Measurements from ENCODE around the gene ZNF613. TPM values are rescaled to one million over a fixed set of nuclear protein-coding genes. Genes with fewer than 3 reads are reported as not detected.
"Not testable (repeated sequence)": the region's sequence is repeated elsewhere in the genome, so short reads cannot be mapped to it uniquely, and the experiment has no call there.

The ZNF613 gene
- total and polyA plus RNA-seq, 2 donors (not counting 3 experiments of a cell fraction or from before 2014, with no cell fraction given): 1.7 to 6.5 TPM

GRCh38 chr19:51948975-51949374 is 21.7 kb downstream of the ZNF613 start:
- dilution Hi-C loops (cut with MboI; ENCODE audit: extremely low pct_ligation_motif_present, low sequenced_read_pairs): no loop called here
- no peaks in the 10 kb centered on the region for H3K79me2 ChIP-seq (ENCODE audit: control insufficient read depth, insufficient read depth, low read length)
- no peaks in the 10 kb centered on the region for H3K27me3 ChIP-seq (ENCODE audit: control insufficient read depth in 2 of 2, insufficient read depth in 2 of 2, low read length in 2 of 2)
- ChIA-PET POLR2A (no interaction called here), CTCF (no interaction called here)
- no peaks in the 10 kb centered on the region for H3K4me1 ChIP-seq (ENCODE audit: control insufficient read depth, extremely low read depth, insufficient read depth, low read length)
- FAIRE-seq (no peak), DNase-seq (ENCODE audit: low read depth, low spot score) (no peak)
- H4K20me1 ChIP-seq (replicated peaks; ENCODE audit: control insufficient read depth, extremely low read depth, insufficient read depth, low read length): no peaks in the 10 kb centered on the region
- no peak overlapping the region for H3K4me2 ChIP-seq (ENCODE audit: insufficient read depth, low read length)
- peaks cover 16% of the 10 kb centered on the region for H3K9me3 ChIP-seq (replicated peaks; ENCODE audit: control insufficient read depth, insufficient read depth, low read length)
- peak overlapping the region; percentile 7 for H2AFZ ChIP-seq (ENCODE audit: low read depth, low read length)
- H3K9me1 ChIP-seq (replicated peaks; ENCODE audit: control insufficient read depth, extremely low read depth, insufficient read depth, low read length): no peaks in the 10 kb centered on the region
- no peak overlapping the region for H3K27ac ChIP-seq (ENCODE audit: insufficient read depth, low read depth, low read length)
- TF ChIP-seq GATA2 (IDR thresholded peaks at IDR 0.05; ENCODE audit: insufficient read depth, insufficient read length, low read depth, low read length) (no peak), POLR2A (IDR thresholded peaks at IDR 0.05; ENCODE audit: low read depth, low read length) (no peak), POLR2AphosphoS5 (IDR thresholded peaks at IDR 0.05; ENCODE audit: insufficient read depth, low read depth, low read length) (no peak), EZH2 (IDR thresholded peaks at IDR 0.05; ENCODE audit: borderline replicate concordance, low read depth, low read length, severe bottlenecking) (no peak), MAX (IDR thresholded peaks at IDR 0.05; ENCODE audit: insufficient read depth, insufficient read length) (no peak), MYC (IDR thresholded peaks at IDR 0.05; ENCODE audit: low read depth, low read length) (no peak), JUN (IDR thresholded peaks at IDR 0.05; ENCODE audit: borderline replicate concordance, insufficient read depth, insufficient read length, low read depth) (no peak), CTCF (IDR thresholded peaks at IDR 0.05; ENCODE audit: extremely low read depth in 1 of 2, insufficient read depth in 1 of 2, low read depth in 1 of 2, low read length in 2 of 2) (no peak)
- intact Hi-C loops (cut with micrococcal nuclease): no loop called here
- H3K4me3 ChIP-seq (replicated peaks in 1 of 3; ENCODE audit: insufficient read depth in 1 of 3, low read depth in 1 of 3, low read length in 3 of 3): no peak overlapping the region
- peaks cover 8 to 12% of the 10 kb centered on the region in 2 experiments for H3K36me3 ChIP-seq (ENCODE audit: control insufficient read depth in 2 of 2, extremely low read depth in 1 of 2, insufficient read depth in 2 of 2, low read length in 2 of 2)
- no peak overlapping the region for H3K9ac ChIP-seq (replicated peaks; ENCODE audit: extremely low read depth, insufficient read depth, low read length)
- BruUV-seq (replicated peaks): no TSS peak

GRCh38 chr19:51957846-51958245 is 30.6 kb downstream of the ZNF613 start:
- DNase-seq (ENCODE audit: low read depth, low spot score); intact Hi-C loops (cut with micrococcal nuclease); H4K20me1 ChIP-seq (replicated peaks; ENCODE audit: control insufficient read depth, extremely low read depth, insufficient read depth, low read length); H3K4me2 ChIP-seq (ENCODE audit: insufficient read depth, low read length); dilution Hi-C loops (cut with MboI; ENCODE audit: extremely low pct_ligation_motif_present, low sequenced_read_pairs); H3K27ac ChIP-seq (ENCODE audit: insufficient read depth, low read depth, low read length); H3K4me3 ChIP-seq (replicated peaks in 1 of 3; ENCODE audit: insufficient read depth in 1 of 3, low read depth in 1 of 3, low read length in 3 of 3); H3K9me1 ChIP-seq (replicated peaks; ENCODE audit: control insufficient read depth, extremely low read depth, insufficient read depth, low read length); CTCF ChIA-PET; H3K9ac ChIP-seq (replicated peaks; ENCODE audit: extremely low read depth, insufficient read depth, low read length); BruUV-seq (replicated peaks); H3K79me2 ChIP-seq (ENCODE audit: control insufficient read depth, insufficient read depth, low read length); FAIRE-seq; H3K36me3 ChIP-seq (ENCODE audit: control insufficient read depth in 2 of 2, extremely low read depth in 1 of 2, insufficient read depth in 2 of 2, low read length in 2 of 2); H3K27me3 ChIP-seq (ENCODE audit: control insufficient read depth in 2 of 2, insufficient read depth in 2 of 2, low read length in 2 of 2); H3K9me3 ChIP-seq (replicated peaks; ENCODE audit: control insufficient read depth, insufficient read depth, low read length); H2AFZ ChIP-seq (ENCODE audit: low read depth, low read length); POLR2A ChIA-PET; H3K4me1 ChIP-seq (ENCODE audit: control insufficient read depth, extremely low read depth, insufficient read depth, low read length): not testable (repeated sequence)

All from endothelial cell of umbilical vein (primary cell).